ENCODE measurements around the gene RAB15. TPM values are rescaled to one million over a fixed set of nuclear protein-coding genes. Genes with fewer than 3 reads are reported as not detected.

RAB15 gene
- total RNA-seq, 1 donor from 2014 or later: 36.3 TPM

GRCh38 chr14:64974563-64974962 is 2.4 kb upstream of the RAB15 start:
- no peak for DNase-seq (ENCODE audit: low read depth)
- no peaks in the 10 kb centered on the region for H3K9me3 ChIP-seq (ENCODE audit: insufficient read depth, low read depth, low read length)
- FAIRE-seq: no peak
- no peak overlapping the region for H2AFZ ChIP-seq (ENCODE audit: low read depth, low read length)
- Mint-ChIP-seq H3K27ac (ENCODE audit: unreplicated experiment) (no peak overlapping the region), H3K4me3 (ENCODE audit: unreplicated experiment) (no peak overlapping the region), H3K36me3 (ENCODE audit: low read depth, unreplicated experiment) (no peaks in the 10 kb centered on the region), H3K27me3 (ENCODE audit: low read depth, unreplicated experiment) (peaks cover 3% of the 10 kb centered on the region), H3K9me3 (ENCODE audit: unreplicated experiment) (no peaks in the 10 kb centered on the region), H3K4me1 (ENCODE audit: low read depth, unreplicated experiment) (peaks cover 16% of the 10 kb centered on the region)
- no peaks in the 10 kb centered on the region for H3K36me3 ChIP-seq (ENCODE audit: insufficient read depth, low read length)
- H3K27me3 ChIP-seq (ENCODE audit: insufficient read depth, low read length): peaks cover 7% of the 10 kb centered on the region
- H3K79me2 ChIP-seq (ENCODE audit: insufficient read depth, low read length): peaks cover 4% of the 10 kb centered on the region
- TF ChIP-seq EZH2 (IDR thresholded peaks at IDR 0.05; ENCODE audit: insufficient read depth, low read length) (no peak), CTCF (IDR thresholded peaks at IDR 0.05; ENCODE audit: insufficient read depth, low read depth, low read length) (no peak)
- no peak overlapping the region for H3K27ac ChIP-seq (ENCODE audit: low read depth, low read length)
- H3K4me3 ChIP-seq (ENCODE audit: insufficient read depth, low read depth, low read length): no peak overlapping the region
- peaks cover 8% of the 10 kb centered on the region for H3K4me1 ChIP-seq (ENCODE audit: insufficient read depth, low read length)
- no peak overlapping the region for H3K4me2 ChIP-seq (ENCODE audit: low read length)
- H4K20me1 ChIP-seq (ENCODE audit: insufficient read depth, low read length): peaks cover 20% of the 10 kb centered on the region
- no peak overlapping the region for H3K9ac ChIP-seq (ENCODE audit: low read length)

- Mint-ChIP-seq H3K4me1 (ENCODE audit: low read depth, unreplicated experiment) (peaks cover 18% of the 10 kb centered on the region), H3K9me3 (ENCODE audit: unreplicated experiment) (no peaks in the 10 kb centered on the region), H3K27ac (ENCODE audit: unreplicated experiment) (no peak overlapping the region), H3K27me3 (ENCODE audit: low read depth, unreplicated experiment) (peaks cover 3% of the 10 kb centered on the region), H3K4me3 (ENCODE audit: unreplicated experiment) (no peak overlapping the region), H3K36me3 (ENCODE audit: low read depth, unreplicated experiment) (no peaks in the 10 kb centered on the region)
- FAIRE-seq (no peak), DNase-seq (ENCODE audit: low read depth) (no peak)
- H3K79me2 ChIP-seq (ENCODE audit: insufficient read depth, low read length): peaks cover 4% of the 10 kb centered on the region
- no peak overlapping the region for H3K4me2 ChIP-seq (ENCODE audit: low read length)
- peaks cover 23% of the 10 kb centered on the region for H4K20me1 ChIP-seq (ENCODE audit: insufficient read depth, low read length)
- H3K9ac ChIP-seq (ENCODE audit: low read length): no peak overlapping the region
- no peak overlapping the region for H3K4me3 ChIP-seq (ENCODE audit: insufficient read depth, low read depth, low read length)
- H3K27me3 ChIP-seq (ENCODE audit: insufficient read depth, low read length): peaks cover 7% of the 10 kb centered on the region
- H3K36me3 ChIP-seq (ENCODE audit: insufficient read depth, low read length): no peaks in the 10 kb centered on the region
- H3K27ac ChIP-seq (ENCODE audit: low read depth, low read length): no peak overlapping the region
- no peaks in the 10 kb centered on the region for H3K9me3 ChIP-seq (ENCODE audit: insufficient read depth, low read depth, low read length)
- H2AFZ ChIP-seq (ENCODE audit: low read depth, low read length): no peak overlapping the region
- TF ChIP-seq CTCF (IDR thresholded peaks at IDR 0.05; ENCODE audit: insufficient read depth, low read depth, low read length) (no peak), EZH2 (IDR thresholded peaks at IDR 0.05; ENCODE audit: insufficient read depth, low read length) (no peak)
- peaks cover 11% of the 10 kb centered on the region for H3K4me1 ChIP-seq (ENCODE audit: insufficient read depth, low read length)
Measured at GRCh38 chr14:64973826-64974225, 1.7 kb upstream of the RAB15 start.

GRCh38 chr14:64973026-64973442 is 898 bp upstream of the RAB15 start:
- no peak overlapping the region for H3K27ac ChIP-seq (ENCODE audit: low read depth, low read length)
- Mint-ChIP-seq H3K27ac (ENCODE audit: unreplicated experiment) (no peak overlapping the region), H3K9me3 (ENCODE audit: unreplicated experiment) (no peaks in the 10 kb centered on the region), H3K36me3 (ENCODE audit: low read depth, unreplicated experiment) (peaks cover 4% of the 10 kb centered on the region), H3K27me3 (ENCODE audit: low read depth, unreplicated experiment) (peaks cover 3% of the 10 kb centered on the region), H3K4me3 (ENCODE audit: unreplicated experiment) (peak overlapping the region; percentile 85), H3K4me1 (ENCODE audit: low read depth, unreplicated experiment) (peaks cover 25% of the 10 kb centered on the region)
- H3K36me3 ChIP-seq (ENCODE audit: insufficient read depth, low read length): no peaks in the 10 kb centered on the region
- H3K27me3 ChIP-seq (ENCODE audit: insufficient read depth, low read length): peaks cover 5% of the 10 kb centered on the region
- no peaks in the 10 kb centered on the region for H3K9me3 ChIP-seq (ENCODE audit: insufficient read depth, low read depth, low read length)
- H4K20me1 ChIP-seq (ENCODE audit: insufficient read depth, low read length): peaks cover 28% of the 10 kb centered on the region
- no peak for DNase-seq (ENCODE audit: low read depth)
- peak overlapping the region; percentile 92 for H2AFZ ChIP-seq (ENCODE audit: low read depth, low read length)
- TF ChIP-seq EZH2 (IDR thresholded peaks at IDR 0.05; ENCODE audit: insufficient read depth, low read length) (no peak), CTCF (IDR thresholded peaks at IDR 0.05; ENCODE audit: insufficient read depth, low read depth, low read length) (no peak)
- peak overlapping the region; percentile 93 for H3K4me2 ChIP-seq (ENCODE audit: low read length)
- peaks cover 4% of the 10 kb centered on the region for H3K79me2 ChIP-seq (ENCODE audit: insufficient read depth, low read length)
- no peak overlapping the region for H3K4me3 ChIP-seq (ENCODE audit: insufficient read depth, low read depth, low read length)
- H3K4me1 ChIP-seq (ENCODE audit: insufficient read depth, low read length): peaks cover 19% of the 10 kb centered on the region
- no peak overlapping the region for H3K9ac ChIP-seq (ENCODE audit: low read length)
- no peak for FAIRE-seq

All from astrocyte (in vitro differentiated cells and primary cell).